Epidermal melanocyte (primary cell): ENCODE results near the gene ZFAND2A.
"Not testable (repeated sequence)": the region's sequence is repeated elsewhere in the genome, so short reads cannot be mapped to it uniquely, and the experiment has no call there.

ENCODE experiments used
- DNase-seq: peaks from one replicate; pipeline ENCODE4 v3.0.0; 2011; ENCODE audit warnings: low spot score; ENCODE audit not compliant: insufficient read length

ZFAND2A gene

GRCh38 chr7:1124816-1125602 lies 35.0 kb downstream of the ZFAND2A start:
- DNase-seq, result no peak

GRCh38 chr7:1124164-1124563 lies 35.8 kb downstream of the ZFAND2A start:
- DNase-seq, result no peak

- DNase-seq, result peak; percentile 50
Observed at GRCh38 chr7:1123715-1124114, 36.3 kb downstream of the ZFAND2A start.

- DNase-seq, result no peak
Observed at GRCh38 chr7:1122832-1123501, 37.0 kb downstream of the ZFAND2A start.

- no peak for DNase-seq
Observed at GRCh38 chr7:1121886-1122831, 37.8 kb downstream of the ZFAND2A start.

- no peak for DNase-seq
Observed at GRCh38 chr7:1121476-1121875, 38.5 kb downstream of the ZFAND2A start.

- no peak for DNase-seq
Observed at GRCh38 chr7:1120791-1121190, 39.2 kb downstream of the ZFAND2A start.

- DNase-seq, result no peak
Observed at GRCh38 chr7:1119201-1119600, 40.8 kb downstream of the ZFAND2A start.

- no peak for DNase-seq
Observed at GRCh38 chr7:1117321-1117928, 42.6 kb downstream of the ZFAND2A start.

GRCh38 chr7:1116383-1117008 lies 43.5 kb downstream of the ZFAND2A start:
- not testable (repeated sequence) for DNase-seq

GRCh38 chr7:1115171-1116045 lies 44.6 kb downstream of the ZFAND2A start:
- not testable (repeated sequence) for DNase-seq

GRCh38 chr7:1114505-1114904 lies 45.5 kb downstream of the ZFAND2A start:
- DNase-seq, result no peak

- DNase-seq, result no peak
Observed at GRCh38 chr7:1114088-1114487, 45.9 kb downstream of the ZFAND2A start.

GRCh38 chr7:1113548-1113885 lies 46.5 kb downstream of the ZFAND2A start:
- DNase-seq, result no peak

- no peak for DNase-seq
Observed at GRCh38 chr7:1112625-1113547, 47.1 kb downstream of the ZFAND2A start.

- DNase-seq, result no peak
Observed at GRCh38 chr7:1112109-1112508, 47.9 kb downstream of the ZFAND2A start.

GRCh38 chr7:1111156-1111555 lies 48.8 kb downstream of the ZFAND2A start:
- DNase-seq, result no peak

GRCh38 chr7:1110358-1110757 lies 49.6 kb downstream of the ZFAND2A start:
- DNase-seq, result no peak
